Memory B cell (primary cell): ENCODE data around the gene LGMN.
"Not testable (repeated sequence)": the region's sequence is repeated elsewhere in the genome, so short reads cannot be mapped to it uniquely, and the experiment has no call there.

Source experiments
- ATAC-seq: fragments of 150-1000 bp; cut with Tn5 transposase; 2 replicates; pipeline ENCODE4 v1.10.0; 2021; ENCODE audit warnings: low read depth, mild to moderate bottlenecking, moderate library complexity
- DNase-seq, 2 donors: peaks; one replicate each; pipeline ENCODE4 v3.0.0; 2022; ENCODE audit warnings: low spot score in 2 of 2
- H3K27ac Mint-ChIP-seq: one replicate; pipeline ENCODE4 v1.8.0; 2022; ENCODE audit warnings: mild to moderate bottlenecking, moderate library complexity, mixed read lengths
- H3K27me3 Mint-ChIP-seq: one replicate; pipeline ENCODE4 v1.8.0; 2022; ENCODE audit warnings: mixed read lengths
- H3K36me3 Mint-ChIP-seq: one replicate; pipeline ENCODE4 v1.8.0; 2022; ENCODE audit warnings: mild to moderate bottlenecking, mixed read lengths
- H3K4me1 Mint-ChIP-seq: one replicate; pipeline ENCODE4 v1.8.0; 2022; ENCODE audit warnings: mixed read lengths
- H3K4me3 Mint-ChIP-seq: one replicate; pipeline ENCODE4 v1.8.0; 2022; ENCODE audit warnings: mild to moderate bottlenecking, moderate library complexity, mixed read lengths
- H3K9me3 Mint-ChIP-seq: one replicate; pipeline ENCODE4 v1.8.0; 2022; ENCODE audit warnings: mixed read lengths

The LGMN gene

GRCh38 chr14:92726933-92727262, 21.5 kb downstream of the LGMN start:
- Mint-ChIP-seq H3K36me3 (peaks cover 29% of the 10 kb centered on the region), H3K4me1 (peaks cover 5% of the 10 kb centered on the region), H3K4me3 (no peak overlapping the region), H3K27ac (no peak overlapping the region), H3K27me3 (no peaks in the 10 kb centered on the region), H3K9me3 (no peaks in the 10 kb centered on the region)
- ATAC-seq (no peak), DNase-seq (no peak)

- ATAC-seq (no peak), DNase-seq (no peak)
- Mint-ChIP-seq H3K36me3 (peaks cover 23% of the 10 kb centered on the region), H3K4me3 (no peak overlapping the region), H3K9me3 (no peaks in the 10 kb centered on the region), H3K4me1 (peaks cover 5% of the 10 kb centered on the region), H3K27me3 (no peaks in the 10 kb centered on the region), H3K27ac (no peak overlapping the region)
Observed at GRCh38 chr14:92726135-92726932, 22.1 kb downstream of the LGMN start.

- no peak overlapping the region for H3K27ac Mint-ChIP-seq
- no peaks in the 10 kb centered on the region for H3K27me3 Mint-ChIP-seq
- ATAC-seq (no peak), DNase-seq (no peak)
- peaks cover 22% of the 10 kb centered on the region for H3K36me3 Mint-ChIP-seq
- peaks cover 5% of the 10 kb centered on the region for H3K4me1 Mint-ChIP-seq
- H3K4me3 Mint-ChIP-seq, result no peak overlapping the region
- H3K9me3 Mint-ChIP-seq, result no peaks in the 10 kb centered on the region
Observed at GRCh38 chr14:92724516-92725340, 23.7 kb downstream of the LGMN start.

GRCh38 chr14:92719890-92720323, 28.5 kb downstream of the LGMN start:
- no peaks in the 10 kb centered on the region for H3K27me3 Mint-ChIP-seq
- peaks cover 1% of the 10 kb centered on the region for H3K9me3 Mint-ChIP-seq
- H3K36me3 Mint-ChIP-seq, result peaks cover 13% of the 10 kb centered on the region
- H3K27ac Mint-ChIP-seq, result no peak overlapping the region
- no peak for DNase-seq
- no peak for ATAC-seq
- no peak overlapping the region for H3K4me3 Mint-ChIP-seq
- H3K4me1 Mint-ChIP-seq, result peaks cover 3% of the 10 kb centered on the region

- Mint-ChIP-seq H3K27ac (no peak overlapping the region), H3K9me3 (peaks cover 1% of the 10 kb centered on the region), H3K27me3 (no peaks in the 10 kb centered on the region), H3K36me3 (peaks cover 13% of the 10 kb centered on the region), H3K4me3 (no peak overlapping the region), H3K4me1 (peaks cover 6% of the 10 kb centered on the region)
- no peak for ATAC-seq
- DNase-seq, result no peak
Observed at GRCh38 chr14:92719421-92719820, 29.0 kb downstream of the LGMN start.

GRCh38 chr14:92718664-92719063, 29.8 kb downstream of the LGMN start:
- H3K9me3 Mint-ChIP-seq, result peaks cover 1% of the 10 kb centered on the region
- H3K27ac Mint-ChIP-seq, result no peak overlapping the region
- H3K36me3 Mint-ChIP-seq, result peaks cover 13% of the 10 kb centered on the region
- peaks cover 3% of the 10 kb centered on the region for H3K4me1 Mint-ChIP-seq
- no peak overlapping the region for H3K4me3 Mint-ChIP-seq
- no peaks in the 10 kb centered on the region for H3K27me3 Mint-ChIP-seq
- ATAC-seq, result no peak
- no peak for DNase-seq

GRCh38 chr14:92717571-92718042, 30.8 kb downstream of the LGMN start:
- peaks cover 11% of the 10 kb centered on the region for H3K36me3 Mint-ChIP-seq
- H3K4me3 Mint-ChIP-seq, result no peak overlapping the region
- H3K27ac Mint-ChIP-seq, result no peak overlapping the region
- no peak for ATAC-seq
- no peaks in the 10 kb centered on the region for H3K27me3 Mint-ChIP-seq
- no peak for DNase-seq
- H3K9me3 Mint-ChIP-seq, result peaks cover 1% of the 10 kb centered on the region
- H3K4me1 Mint-ChIP-seq, result peaks cover 3% of the 10 kb centered on the region

- H3K4me3 Mint-ChIP-seq, result no peak overlapping the region
- peaks cover 3% of the 10 kb centered on the region for H3K4me1 Mint-ChIP-seq
- H3K36me3 Mint-ChIP-seq, result peaks cover 14% of the 10 kb centered on the region
- no peaks in the 10 kb centered on the region for H3K27me3 Mint-ChIP-seq
- H3K9me3 Mint-ChIP-seq, result peaks cover 1% of the 10 kb centered on the region
- DNase-seq (no peak), ATAC-seq (no peak)
- H3K27ac Mint-ChIP-seq, result no peak overlapping the region
Observed at GRCh38 chr14:92716131-92716530, 32.3 kb downstream of the LGMN start.

GRCh38 chr14:92714739-92715307, 33.6 kb downstream of the LGMN start:
- H3K4me3 Mint-ChIP-seq, H3K4me1 Mint-ChIP-seq, H3K27me3 Mint-ChIP-seq, H3K27ac Mint-ChIP-seq, H3K9me3 Mint-ChIP-seq: not testable (repeated sequence)
- ATAC-seq (peak; percentile 99), DNase-seq (peak; percentile 78 to 88)
- H3K36me3 Mint-ChIP-seq, result peaks cover 17% of the 10 kb centered on the region

GRCh38 chr14:92712654-92713051, 35.8 kb downstream of the LGMN start:
- peaks cover 3% of the 10 kb centered on the region for H3K4me1 Mint-ChIP-seq

GRCh38 chr14:92711976-92712653, 36.3 kb downstream of the LGMN start:
- Mint-ChIP-seq H3K36me3 (peaks cover 13% of the 10 kb centered on the region), H3K4me1 (peaks cover 3% of the 10 kb centered on the region)
- no peak for ATAC-seq

More at GRCh38 chr14:92712654-92713051, 35.8 kb downstream of the LGMN start:
- H3K36me3 Mint-ChIP-seq, result peaks cover 12% of the 10 kb centered on the region
- H3K27ac Mint-ChIP-seq, result no peak overlapping the region
- DNase-seq (no peak), ATAC-seq (no peak)
- no peaks in the 10 kb centered on the region for H3K27me3 Mint-ChIP-seq
- no peaks in the 10 kb centered on the region for H3K9me3 Mint-ChIP-seq
- H3K4me3 Mint-ChIP-seq, result no peak overlapping the region

GRCh38 chr14:92710001-92710341, 38.5 kb downstream of the LGMN start:
- no peaks in the 10 kb centered on the region for H3K9me3 Mint-ChIP-seq
- H3K36me3 Mint-ChIP-seq, result peaks cover 16% of the 10 kb centered on the region
- H3K4me1 Mint-ChIP-seq, result peaks cover 5% of the 10 kb centered on the region
- no peak for DNase-seq
- no peak overlapping the region for H3K4me3 Mint-ChIP-seq
- H3K27me3 Mint-ChIP-seq, result no peaks in the 10 kb centered on the region
- no peak for ATAC-seq
- H3K27ac Mint-ChIP-seq, result no peak overlapping the region

More at GRCh38 chr14:92711976-92712653, 36.3 kb downstream of the LGMN start:
- Mint-ChIP-seq H3K4me3 (no peak overlapping the region), H3K27me3 (no peaks in the 10 kb centered on the region), H3K27ac (no peak overlapping the region), H3K9me3 (no peaks in the 10 kb centered on the region)
- no peak for DNase-seq

- ATAC-seq (no peak), DNase-seq (no peak)
- H3K9me3 Mint-ChIP-seq, result no peaks in the 10 kb centered on the region
- no peaks in the 10 kb centered on the region for H3K27me3 Mint-ChIP-seq
- peaks cover 7% of the 10 kb centered on the region for H3K4me1 Mint-ChIP-seq
- no peak overlapping the region for H3K27ac Mint-ChIP-seq
- no peak overlapping the region for H3K4me3 Mint-ChIP-seq
- peaks cover 14% of the 10 kb centered on the region for H3K36me3 Mint-ChIP-seq
Observed at GRCh38 chr14:92709340-92710000, 39.0 kb downstream of the LGMN start.
